GM18520 (cell line): ENCODE measurements around the gene WDR48.

Experiments
- ATAC-seq: cut with Tn5 transposase; IDR thresholded peaks from one replicate; pipeline ENCODE4 v1.9.1; 2021; ENCODE audit not compliant: unreplicated experiment

Gene WDR48

DNA sequence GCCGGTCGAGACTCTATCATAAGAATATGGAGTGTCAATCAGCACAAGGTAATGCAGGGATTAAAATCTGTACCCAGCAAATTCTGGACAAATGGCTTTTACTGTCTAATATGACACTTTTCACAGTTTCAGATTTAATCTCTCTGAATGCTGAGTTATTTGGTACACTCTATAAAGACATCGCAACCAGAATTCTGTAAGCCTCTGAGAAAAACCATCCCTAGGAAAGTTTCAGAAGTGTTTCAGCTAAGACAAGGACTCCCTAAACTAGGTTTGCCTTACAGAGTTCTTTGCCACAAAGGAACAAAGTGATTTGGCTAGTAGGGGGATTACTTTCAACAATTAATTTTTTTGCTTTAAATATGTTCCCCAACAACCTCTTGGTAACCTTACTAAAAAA is 11.3 kb downstream of the WDR48 start:
- ATAC-seq, result no peak

DNA sequence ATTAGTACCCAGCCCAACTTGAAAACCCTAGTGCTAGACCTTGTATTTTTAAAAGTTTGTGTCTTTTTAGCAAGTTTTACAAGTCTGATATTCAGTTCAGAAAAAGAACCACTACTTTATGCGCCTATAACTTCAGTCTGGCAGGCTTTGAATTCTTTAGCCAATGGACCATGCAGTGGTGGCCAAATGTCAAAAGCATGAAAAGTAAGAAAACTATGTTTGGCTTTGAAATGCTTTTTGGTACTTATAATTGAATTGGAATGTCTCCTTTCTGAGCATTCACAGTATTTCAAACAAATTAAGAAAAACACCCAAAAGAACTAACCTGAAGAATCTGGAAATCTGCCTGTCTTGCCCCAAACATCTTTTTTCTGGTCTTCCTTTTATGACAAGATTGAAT is 12.8 kb downstream of the WDR48 start:
- ATAC-seq, result no peak

DNA sequence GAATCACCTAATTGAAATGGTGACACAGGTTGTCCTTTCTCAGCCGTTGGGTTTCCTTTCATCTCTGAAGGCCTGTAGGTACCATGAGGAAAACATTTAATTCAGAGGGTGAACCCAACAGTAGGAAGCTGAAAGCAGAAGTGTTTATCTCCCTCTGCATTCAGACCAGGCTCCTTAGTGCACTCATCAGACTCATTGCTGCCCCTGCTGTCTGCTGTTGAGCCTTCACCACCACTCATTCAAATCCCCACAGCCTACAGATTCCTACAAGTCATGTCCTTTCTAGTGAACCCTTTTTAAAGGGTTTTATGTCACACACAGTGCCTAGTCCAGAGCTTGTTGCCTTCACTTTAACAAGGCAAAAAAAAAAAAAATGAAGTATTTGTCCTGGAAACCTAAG is 13.4 kb downstream of the WDR48 start:
- ATAC-seq, result no peak

DNA sequence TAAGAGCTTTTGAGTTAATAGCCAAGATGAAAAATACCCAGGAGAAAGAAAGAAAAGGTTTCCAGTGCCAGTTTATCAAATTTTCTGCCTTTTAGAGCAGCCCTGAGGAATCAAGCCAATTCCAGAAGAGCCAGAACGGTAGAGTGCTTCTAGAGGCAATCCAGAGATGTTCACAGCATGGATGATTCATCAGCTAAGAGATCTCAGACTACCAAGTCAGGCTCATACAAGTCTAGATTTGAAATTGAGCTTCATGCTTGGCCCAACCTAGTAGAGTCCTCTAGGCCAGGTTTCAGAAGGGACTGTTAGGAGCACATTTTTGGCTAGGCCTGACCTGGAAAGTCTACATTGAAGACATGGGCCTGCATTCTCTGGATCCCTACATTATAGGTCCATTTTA is 15.5 kb downstream of the WDR48 start:
- no peak for ATAC-seq

DNA sequence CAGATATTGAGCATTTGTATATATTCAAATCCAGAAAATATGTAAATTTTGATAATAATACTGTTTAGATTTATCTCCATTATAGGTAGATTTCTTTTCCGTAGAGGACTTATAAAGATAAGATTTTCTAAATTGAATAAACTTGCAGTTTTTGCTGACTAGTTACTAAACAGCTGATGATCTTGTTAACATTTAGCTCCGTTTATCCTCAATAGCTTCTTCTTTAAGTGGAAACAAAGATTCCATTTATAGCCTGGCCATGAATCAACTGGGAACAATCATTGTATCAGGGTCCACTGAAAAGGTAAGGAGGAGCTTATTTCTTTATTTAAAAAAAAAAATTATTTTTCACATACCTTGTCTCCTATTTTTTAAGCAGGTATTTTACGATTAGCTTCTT is 16.7 kb downstream of the WDR48 start:
- ATAC-seq, result no peak

DNA sequence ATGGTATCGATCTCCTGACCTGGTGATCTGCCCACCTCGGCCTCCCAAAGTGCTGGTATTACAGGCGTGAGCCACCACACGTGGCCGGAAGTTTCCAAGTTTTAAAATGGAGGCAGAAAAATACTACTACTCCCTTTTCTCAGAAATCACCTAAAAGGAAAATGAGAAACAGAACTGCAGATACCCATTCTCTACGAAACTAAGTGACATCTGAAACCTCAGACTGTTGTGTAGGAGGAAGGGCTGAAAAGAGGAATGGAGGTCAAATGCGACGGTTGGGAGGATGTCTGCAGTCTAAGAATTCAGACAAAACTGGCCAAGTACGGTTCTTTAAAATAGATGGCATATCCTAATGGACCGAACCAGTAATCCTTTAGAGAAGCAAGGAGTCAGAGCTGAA is 24.1 kb downstream of the WDR48 start:
- ATAC-seq, result no peak

DNA sequence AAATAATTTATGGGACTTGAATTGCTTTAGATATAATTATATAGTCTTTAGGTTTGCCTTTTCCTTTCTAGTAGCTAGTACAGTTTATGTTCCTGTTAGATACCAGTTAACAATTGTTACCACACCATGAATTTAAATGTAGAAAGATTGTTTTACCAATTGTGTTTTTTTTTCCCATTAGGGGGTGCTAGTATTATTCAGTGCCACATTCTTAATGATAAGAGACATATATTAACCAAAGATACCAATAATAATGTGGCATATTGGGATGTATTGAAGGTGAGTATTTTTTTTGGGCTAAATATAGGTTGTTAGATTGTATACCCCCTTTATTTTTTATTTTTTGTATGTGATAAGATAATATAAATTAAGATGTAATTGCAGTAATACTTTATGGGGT is 27.7 kb downstream of the WDR48 start:
- ATAC-seq, result no peak

DNA sequence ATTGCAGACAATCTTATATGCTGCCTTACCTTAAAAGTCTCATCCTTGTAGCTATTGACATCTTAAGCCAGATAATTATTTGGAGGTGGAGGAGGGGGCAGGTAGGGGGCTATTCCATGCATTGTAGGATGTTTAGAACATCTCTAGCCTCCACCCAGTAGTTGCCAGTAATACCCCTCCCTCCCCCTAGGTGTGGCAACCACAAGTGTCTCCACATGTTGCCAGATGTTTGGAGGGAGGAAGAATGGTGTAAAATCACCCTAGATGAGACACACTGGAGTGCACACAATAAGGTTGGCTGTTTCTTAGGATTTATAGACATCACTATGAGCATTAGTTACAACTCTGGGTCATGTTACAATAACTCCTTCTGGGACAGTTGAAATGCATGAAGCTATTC is 28.2 kb downstream of the WDR48 start:
- no peak for ATAC-seq

DNA sequence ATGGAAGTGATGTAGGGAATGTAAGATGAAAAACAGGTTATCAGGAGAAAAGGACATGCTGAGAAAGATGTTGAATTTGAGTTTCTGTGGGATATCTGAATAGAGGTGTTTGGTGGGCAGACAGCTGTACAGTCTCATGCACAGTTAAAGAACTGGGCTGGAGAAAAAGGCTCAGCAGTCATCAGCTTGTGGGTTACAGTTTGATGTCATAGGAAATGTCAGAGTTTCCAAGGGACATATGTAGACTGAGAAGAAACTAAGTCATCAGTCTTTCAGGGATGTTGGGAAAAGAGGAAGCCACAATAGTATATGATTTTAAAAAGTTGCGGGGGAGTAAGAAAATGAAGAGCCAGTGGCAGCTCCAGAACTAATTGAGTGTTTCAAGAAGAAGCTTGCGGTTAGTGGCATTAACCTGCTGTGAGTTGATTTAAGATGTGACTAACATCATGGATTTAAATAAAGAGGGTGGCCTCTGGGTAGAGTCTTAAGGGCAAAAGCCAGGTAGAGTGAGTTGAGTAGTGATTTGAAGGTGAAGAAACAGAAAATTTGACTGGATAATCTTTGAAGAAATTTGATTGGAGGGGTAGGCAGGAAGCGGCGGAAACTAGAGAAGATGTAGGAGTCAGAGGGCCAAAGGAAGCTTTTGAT is 31.0 kb downstream of the WDR48 start:
- no peak for ATAC-seq

DNA sequence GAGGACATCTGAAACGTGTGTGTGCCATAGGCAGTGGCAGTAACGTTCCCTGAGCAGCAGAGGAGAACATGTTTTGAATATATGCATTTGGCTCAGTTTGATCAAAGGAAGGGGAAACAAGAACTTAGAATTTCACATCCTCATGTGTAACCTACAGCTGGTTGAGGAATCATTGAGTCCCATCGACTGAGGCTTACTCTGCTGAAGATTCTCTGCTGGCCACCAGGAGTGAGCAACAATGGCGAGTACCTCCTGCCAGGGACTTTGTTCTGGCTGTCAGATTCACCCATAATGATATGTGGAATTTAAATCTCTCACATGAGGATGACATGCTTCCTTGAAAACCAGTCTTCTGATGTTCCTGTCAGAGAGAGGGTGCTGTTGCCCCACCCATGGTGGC is 34.3 kb downstream of the WDR48 start:
- ATAC-seq, result no peak

DNA sequence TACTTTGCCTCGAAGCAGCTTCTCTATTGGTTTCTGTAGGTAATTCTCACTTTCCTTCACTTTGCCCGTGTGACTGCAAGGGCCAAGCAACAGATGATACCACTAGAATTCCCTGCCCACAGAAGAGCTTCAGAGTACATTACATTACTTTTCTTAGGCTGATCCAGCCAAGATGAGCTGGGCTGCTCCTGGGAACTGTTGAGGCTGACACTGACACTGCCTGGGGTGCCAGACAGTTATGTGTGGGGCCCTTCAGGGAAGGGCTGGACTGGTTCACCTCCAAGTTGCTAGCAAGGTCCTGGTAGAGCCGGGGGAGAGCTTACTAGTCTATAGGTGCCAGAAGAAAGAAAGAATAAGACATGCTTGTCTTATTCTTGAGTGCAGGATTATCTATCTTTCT is 36.6 kb downstream of the WDR48 start:
- ATAC-seq, result no peak

DNA sequence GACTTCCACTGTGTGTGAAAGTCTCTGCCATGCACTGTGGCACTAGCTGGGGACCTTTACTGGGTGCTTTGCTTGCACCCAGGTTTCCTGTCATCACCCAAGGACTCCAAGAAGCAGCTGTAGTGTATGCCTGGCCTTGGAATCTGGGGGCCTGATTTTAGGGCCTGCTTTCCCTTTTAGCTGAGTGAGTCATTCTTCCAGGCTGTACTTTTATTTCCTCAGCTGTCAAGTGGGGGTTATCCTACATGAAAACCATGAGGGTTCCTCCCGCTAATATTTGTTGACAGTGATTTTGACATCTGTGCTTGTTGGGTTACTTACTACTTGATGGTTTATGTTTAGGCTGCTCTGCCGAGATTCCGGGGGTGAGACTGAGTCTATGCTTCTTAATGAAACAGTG is 37.1 kb downstream of the WDR48 start:
- ATAC-seq, result no peak

DNA sequence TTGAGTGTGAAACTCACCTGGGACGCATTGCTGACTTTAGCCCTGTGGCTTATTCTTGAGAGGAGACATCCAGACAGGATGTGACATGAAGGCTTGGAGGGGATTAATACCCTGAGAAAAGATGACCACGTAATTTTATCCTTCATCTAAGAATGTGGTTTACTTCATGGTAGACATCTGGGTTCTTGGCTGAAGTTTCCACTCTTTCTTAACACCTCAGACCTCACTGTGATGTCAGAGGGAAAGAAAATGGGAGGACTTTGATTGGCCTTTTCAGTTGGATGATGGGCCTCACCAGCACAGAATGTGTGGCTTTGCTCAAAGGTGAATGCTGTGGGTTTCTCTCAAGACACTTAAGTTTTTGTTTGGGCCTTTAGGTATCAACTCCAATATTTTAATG is 39.1 kb downstream of the WDR48 start:
- ATAC-seq, result no peak

DNA sequence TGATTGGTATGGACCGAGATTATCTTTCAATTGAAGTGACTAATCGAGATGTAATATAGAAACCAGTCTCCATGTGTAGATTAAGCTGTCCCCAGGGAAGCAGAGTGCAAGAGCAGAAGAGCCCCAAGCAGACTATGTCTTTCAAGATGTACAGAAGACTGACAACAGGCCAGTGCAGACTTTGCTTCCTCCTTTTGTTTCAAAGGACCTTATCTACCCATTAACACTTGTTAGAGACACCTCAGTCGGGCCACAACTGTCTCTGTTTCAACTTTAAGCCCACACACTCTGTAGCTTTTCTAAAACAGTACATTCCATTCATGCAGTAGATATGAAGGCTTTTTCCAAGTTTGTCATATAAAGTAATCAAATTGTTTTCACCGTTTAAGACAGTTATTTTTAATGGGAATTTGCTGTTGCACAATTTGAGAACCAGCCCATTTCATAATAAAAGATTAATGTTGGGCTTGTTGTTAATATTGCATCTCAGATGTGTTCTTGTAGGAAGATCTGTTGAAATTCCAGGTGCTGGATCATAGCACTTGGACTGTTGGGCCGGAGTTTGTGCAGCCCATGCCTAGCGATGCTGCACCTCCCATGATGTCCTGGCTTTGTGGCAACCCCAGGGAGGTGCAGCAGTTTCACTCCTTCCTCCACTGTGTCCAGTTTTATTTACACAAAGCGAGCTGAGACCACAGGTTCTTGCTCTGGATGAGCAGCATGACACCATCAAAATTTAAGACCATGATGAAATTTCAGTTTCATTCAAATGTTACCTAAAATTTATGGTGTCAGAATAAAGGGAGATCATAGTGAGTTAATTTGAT is 43.2 kb downstream of the WDR48 start:
- no peak for ATAC-seq

DNA sequence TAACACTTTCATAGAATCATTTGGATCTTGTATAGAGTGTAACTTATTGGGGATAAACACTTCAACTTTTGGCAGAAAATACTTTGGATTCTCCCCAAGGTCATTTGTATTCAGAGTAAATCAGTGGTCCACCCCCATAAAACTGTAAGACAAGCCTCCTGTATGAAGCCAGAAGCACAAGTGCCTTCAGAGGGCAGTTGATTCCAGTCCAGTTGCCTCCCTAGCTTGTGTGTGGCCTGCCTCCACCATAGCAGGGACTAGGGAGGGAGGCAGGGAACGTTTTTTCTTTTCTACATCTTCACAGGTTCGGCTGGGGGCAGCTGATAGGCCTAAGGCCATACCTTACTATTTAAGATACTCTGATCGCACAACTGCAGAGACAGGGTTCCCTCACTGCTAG is 44.0 kb downstream of the WDR48 start:
- ATAC-seq, result no peak

DNA sequence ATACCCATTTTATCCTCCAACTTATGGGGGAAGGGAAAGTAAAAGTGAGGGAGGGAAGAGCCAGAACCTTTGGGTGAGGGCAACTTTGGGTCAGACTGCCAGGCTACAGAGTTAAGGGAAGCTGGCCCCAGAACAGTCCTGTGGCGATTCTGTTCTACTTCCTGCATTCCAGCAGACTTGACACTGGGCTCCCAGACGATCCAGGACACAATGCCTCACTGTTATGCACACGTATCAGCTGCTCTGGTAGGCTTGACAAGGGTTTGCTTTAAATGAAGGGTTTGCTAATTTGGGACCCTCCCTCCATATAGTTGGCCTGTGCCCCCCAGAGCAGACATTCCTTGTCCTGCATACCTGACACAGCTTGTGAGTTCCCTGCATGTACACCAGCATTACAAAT is 45.0 kb downstream of the WDR48 start:
- no peak for ATAC-seq

DNA sequence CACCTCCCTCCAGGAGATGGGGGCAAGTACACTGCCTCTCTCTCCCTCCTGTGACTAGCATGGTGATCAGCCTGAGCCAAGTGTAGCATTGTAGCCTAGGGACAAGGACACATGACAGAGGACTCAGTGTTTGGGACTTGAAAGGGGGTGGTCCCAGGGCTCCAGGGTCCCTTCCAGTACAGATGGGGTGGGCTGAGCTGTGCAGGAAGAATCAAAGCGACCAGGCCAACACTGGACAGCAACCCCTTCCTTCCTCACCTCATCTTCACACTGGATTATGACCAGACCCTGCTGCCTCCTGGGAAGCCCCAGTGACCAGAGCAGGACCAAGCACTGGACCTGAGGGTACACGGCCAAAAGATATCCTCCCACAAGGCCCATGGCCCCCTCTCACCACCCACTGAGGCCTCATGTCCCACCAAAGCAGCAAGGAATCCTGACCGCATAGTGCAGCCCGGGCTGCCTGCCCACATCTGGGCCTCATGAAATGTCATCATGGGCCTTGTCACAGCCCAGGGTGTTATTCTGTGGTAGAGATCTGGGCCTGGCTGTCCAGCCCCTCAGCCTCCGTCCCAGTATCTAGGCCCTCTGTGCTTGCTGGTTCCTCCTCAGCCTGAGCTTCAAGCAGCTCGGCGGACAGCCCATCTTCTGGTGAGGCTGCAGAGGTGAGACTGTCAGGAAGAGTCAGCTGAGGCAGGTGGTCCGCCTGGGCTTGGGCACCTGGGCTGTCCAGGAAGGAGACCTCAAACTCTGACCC is 46.1 kb downstream of the WDR48 start:
- no peak for ATAC-seq

DNA sequence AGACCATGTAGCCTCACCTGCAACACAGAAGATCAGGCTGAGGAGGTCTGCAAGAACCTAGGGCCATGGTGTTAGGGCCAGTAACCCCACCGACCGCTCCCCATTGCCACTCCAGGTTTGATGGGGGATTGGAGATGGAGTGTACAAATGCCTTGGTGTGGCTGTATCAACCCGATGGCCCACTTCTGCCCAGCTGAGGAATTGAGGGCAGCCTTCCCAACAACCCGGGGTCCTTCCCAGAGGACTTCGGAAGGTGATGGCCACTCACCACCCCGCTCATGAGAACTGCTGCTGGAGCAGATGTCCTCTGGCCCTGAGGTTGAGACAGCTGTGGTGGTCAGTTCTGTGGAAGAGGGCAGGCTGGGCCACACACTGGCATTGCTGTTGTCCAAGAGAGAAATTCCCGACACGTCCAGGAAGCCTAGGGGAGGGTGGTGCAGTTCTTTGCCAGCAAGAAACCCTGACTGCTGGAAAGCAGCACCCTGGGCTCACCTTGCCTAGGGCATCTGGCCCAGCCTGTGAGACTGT is 46.7 kb downstream of the WDR48 start:
- ATAC-seq, result no peak

DNA sequence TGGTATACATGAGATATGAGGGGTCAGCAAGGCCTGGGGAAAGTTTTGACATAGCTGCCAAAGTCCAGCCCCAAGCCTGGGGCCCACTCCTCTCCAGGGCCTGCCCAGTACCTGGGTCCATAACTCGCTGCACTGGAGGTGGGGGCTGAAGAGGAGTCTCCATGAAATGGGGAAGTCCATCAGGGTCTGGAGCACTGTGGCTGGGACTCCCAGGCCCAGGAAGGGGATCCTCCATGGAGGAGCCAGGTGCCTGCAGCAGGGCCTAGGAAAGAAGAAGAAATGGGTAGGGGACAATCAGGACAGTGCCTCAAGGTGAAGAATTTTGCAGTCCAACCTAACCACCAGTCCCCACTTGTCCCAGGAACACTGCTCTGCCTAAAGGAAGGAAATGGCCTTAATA is 47.4 kb downstream of the WDR48 start:
- no peak for ATAC-seq

DNA sequence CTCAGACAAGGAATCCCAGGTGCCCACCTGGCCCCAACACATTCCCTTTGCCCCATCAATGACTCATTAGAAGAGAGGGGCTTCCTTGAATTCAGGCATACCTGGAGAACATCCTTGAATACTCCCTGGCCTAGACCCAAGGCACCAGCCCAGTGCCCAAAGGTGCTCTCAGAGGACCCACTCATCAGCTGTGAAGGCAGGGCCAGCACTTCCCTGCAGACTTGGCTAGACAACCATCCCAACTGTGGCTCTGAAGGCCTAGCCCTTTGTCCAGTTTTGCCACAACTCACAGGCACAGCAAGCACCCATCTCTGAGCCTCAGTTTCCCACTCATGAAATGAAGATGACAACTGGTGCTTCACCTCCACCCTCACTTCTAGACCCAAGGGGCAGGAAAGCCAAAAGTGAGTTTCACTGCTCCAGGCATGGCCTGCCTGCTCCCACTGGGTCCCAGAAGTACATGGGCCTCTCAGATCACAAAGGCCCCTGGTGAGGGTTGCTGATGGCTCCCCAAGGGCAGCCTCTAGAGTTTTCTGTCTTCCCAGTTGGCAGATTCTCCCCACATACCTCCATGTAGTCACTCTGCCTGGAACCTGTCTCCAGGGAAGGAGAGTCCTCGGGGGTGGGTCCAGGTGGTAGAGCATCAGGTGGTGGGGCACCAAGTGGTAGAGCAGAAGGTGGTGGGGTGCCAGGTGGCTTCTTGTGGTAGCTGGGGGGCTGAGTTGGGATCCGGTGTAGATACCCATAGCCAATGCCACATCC is 48.1 kb downstream of the WDR48 start:
- no peak for ATAC-seq

DNA sequence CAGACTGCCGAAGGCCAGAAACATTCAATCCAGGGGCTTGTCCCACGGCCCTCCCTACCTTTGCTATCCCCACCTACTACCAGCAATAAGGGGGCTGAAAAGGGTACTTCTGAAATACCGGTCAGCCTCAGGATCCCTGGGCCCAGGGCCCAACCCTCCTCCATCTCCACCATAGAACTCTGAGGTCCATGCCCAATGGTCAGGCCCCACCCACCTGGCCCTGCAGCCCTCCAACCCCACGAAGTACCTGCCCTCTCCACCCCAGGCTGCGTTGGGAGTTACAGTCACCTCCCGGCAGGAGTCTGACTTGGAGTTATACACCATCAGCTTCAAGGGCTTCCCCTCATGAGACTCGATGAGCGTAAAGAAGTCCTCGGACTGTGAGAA is 48.7 kb downstream of the WDR48 start:
- no peak for ATAC-seq
